GM18498 (cell line): ENCODE measurements around the gene HADHB.
A peak's percentile ranks its signal among the peaks of the same experiment; 100 is the strongest.

Experiments
- ATAC-seq: cut with Tn5 transposase; IDR thresholded peaks from one replicate; pipeline ENCODE4 v1.9.1; 2021; ENCODE audit warnings: mild to moderate bottlenecking, moderate library complexity; ENCODE audit not compliant: unreplicated experiment

HADHB gene

GRCh38 chr2:26244309-26245230 is at the start of gene HADHB, which contains the start of gene HADHA:
HADHB (plus strand) TSS chr2:26244939; CDS start chr2:26254255, 9,316 bp downstream.
HADHA (minus strand) TSS chr2:26244632; CDS start chr2:26244596, 36 bp downstream.
- peak; percentile 73 for ATAC-seq

- ATAC-seq: no peak
These were observed 49.4 kb upstream of the HADHB start for GRCh38 chr2:26195040-26195984.

- ATAC-seq: no peak
These were observed 47.9 kb upstream of the HADHB start for GRCh38 chr2:26196683-26197418.

GRCh38 chr2:26197516-26197915 is 47.2 kb upstream of the HADHB start:
- ATAC-seq: no peak

GRCh38 chr2:26202981-26203490 is 41.7 kb upstream of the HADHB start:
- no peak for ATAC-seq

GRCh38 chr2:26203906-26204305 is 40.8 kb upstream of the HADHB start:
- ATAC-seq: no peak

- no peak for ATAC-seq
These were observed 32.7 kb upstream of the HADHB start for GRCh38 chr2:26212011-26212410.

- no peak for ATAC-seq
These were observed 30.0 kb upstream of the HADHB start for GRCh38 chr2:26214759-26215158.

- no peak for ATAC-seq
These were observed 28.9 kb upstream of the HADHB start for GRCh38 chr2:26215833-26216232.

GRCh38 chr2:26216587-26216986 is 28.2 kb upstream of the HADHB start:
- no peak for ATAC-seq

GRCh38 chr2:26217720-26218119 is 27.0 kb upstream of the HADHB start:
- ATAC-seq: no peak

GRCh38 chr2:26223018-26223417 is 21.7 kb upstream of the HADHB start:
- no peak for ATAC-seq

GRCh38 chr2:26224095-26224494 is 20.6 kb upstream of the HADHB start:
- no peak for ATAC-seq

GRCh38 chr2:26229595-26229994 is 15.1 kb upstream of the HADHB start:
- no peak for ATAC-seq

GRCh38 chr2:26230806-26231205 is 13.9 kb upstream of the HADHB start:
- no peak for ATAC-seq

GRCh38 chr2:26235089-26235488 is 9.7 kb upstream of the HADHB start:
- no peak for ATAC-seq

- no peak for ATAC-seq
These were observed 6.9 kb upstream of the HADHB start for GRCh38 chr2:26237868-26238267.

- ATAC-seq: no peak
These were observed 6.3 kb upstream of the HADHB start for GRCh38 chr2:26238311-26238958.

- no peak for ATAC-seq
These were observed 2.8 kb upstream of the HADHB start for GRCh38 chr2:26241928-26242436.
